Hepatocyte (in vitro differentiated cells): ENCODE results near the gene PPM1L.

Experiments
- EZH2 ChIP-seq: fragments of 200-600 bp; sonication (generic); IDR thresholded peaks from 2 replicates; pipeline ENCODE4 v1.6.1; 2016; ENCODE audit warnings: antibody characterized with exemption, mild to moderate bottlenecking, borderline replicate concordance
- EZH2phosphoT487 ChIP-seq: fragments of 200-600 bp; sonication (generic); IDR thresholded peaks from one replicate; pipeline ENCODE4 v1.6.1; 2018; ENCODE audit warnings: antibody characterized with exemption, mild to moderate bottlenecking, low read depth, moderate library complexity; ENCODE audit not compliant: unreplicated experiment, severe bottlenecking
- TF ChIP-seq, protein P1 (sequence below): fragments of 200-600 bp; sonication (generic); IDR thresholded peaks from 2 replicates; pipeline ENCODE4 v1.5.1; 2016; ENCODE audit warnings: antibody characterized with exemption, mild to moderate bottlenecking; ENCODE audit not compliant: poor library complexity

GRCh38 chr3:161026612-161027510 lies 270.8 kb downstream of the PPM1L start:
- TF ChIP-seq EZH2 (no peak), EZH2phosphoT487 (no peak)
- TF ChIP-seq, protein P1, sequence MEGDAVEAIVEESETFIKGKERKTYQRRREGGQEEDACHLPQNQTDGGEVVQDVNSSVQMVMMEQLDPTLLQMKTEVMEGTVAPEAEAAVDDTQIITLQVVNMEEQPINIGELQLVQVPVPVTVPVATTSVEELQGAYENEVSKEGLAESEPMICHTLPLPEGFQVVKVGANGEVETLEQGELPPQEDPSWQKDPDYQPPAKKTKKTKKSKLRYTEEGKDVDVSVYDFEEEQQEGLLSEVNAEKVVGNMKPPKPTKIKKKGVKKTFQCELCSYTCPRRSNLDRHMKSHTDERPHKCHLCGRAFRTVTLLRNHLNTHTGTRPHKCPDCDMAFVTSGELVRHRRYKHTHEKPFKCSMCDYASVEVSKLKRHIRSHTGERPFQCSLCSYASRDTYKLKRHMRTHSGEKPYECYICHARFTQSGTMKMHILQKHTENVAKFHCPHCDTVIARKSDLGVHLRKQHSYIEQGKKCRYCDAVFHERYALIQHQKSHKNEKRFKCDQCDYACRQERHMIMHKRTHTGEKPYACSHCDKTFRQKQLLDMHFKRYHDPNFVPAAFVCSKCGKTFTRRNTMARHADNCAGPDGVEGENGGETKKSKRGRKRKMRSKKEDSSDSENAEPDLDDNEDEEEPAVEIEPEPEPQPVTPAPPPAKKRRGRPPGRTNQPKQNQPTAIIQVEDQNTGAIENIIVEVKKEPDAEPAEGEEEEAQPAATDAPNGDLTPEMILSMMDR: no peak
